Measurements from ENCODE around the gene TMEM9.

- TF ChIP-seq POLR2A (IDR thresholded peaks at IDR 0.05) (no peak), CTCF (IDR thresholded peaks at IDR 0.05) (no peak)
Observed at GRCh38 chr1:201145132-201145531, 9.1 kb downstream of the TMEM9 start.
